Astrocyte of the cerebellum (primary cell): ENCODE measurements around the gene VASN.

Experiments
- DNase-seq: peaks from one replicate; pipeline ENCODE4 v3.0.0-alpha.2; 2011; ENCODE audit warnings: low read depth
- H3K4me3 ChIP-seq: 2 replicates; pipeline ENCODE4 v1.5.1; 2011; ENCODE audit warnings: mild to moderate bottlenecking, low read depth, low read length, moderate library complexity
- CTCF ChIP-seq: IDR thresholded peaks from 2 replicates; pipeline ENCODE4 v1.5.1; 2012; ENCODE audit warnings: low read length, low read depth, moderate library complexity, mild to moderate bottlenecking; ENCODE audit errors: missing control alignments
- in situ Hi-C: cut with HindIII; loops from 2 replicates; pipeline ENCODE4 v1.10.0; 2017; ENCODE audit warnings: low sequenced_read_pairs

Gene VASN

GRCh38 chr16:4371357-4372000 is at the start of gene VASN:
Gene VASN, plus strand, starts transcription at chr16:4371848. Its CDS starts 9,030 bp downstream, at chr16:4380878.
- peak within 1 kb of the TSS; percentile 71 for H3K4me3 ChIP-seq
- in situ Hi-C loops, result no loop called here
- TF ChIP-seq CTCF, result no peak
- DNase-seq, result peak; percentile 46

GRCh38 chr16:4322121-4323052 is 49.3 kb upstream of the VASN start:
- TF ChIP-seq CTCF, result no peak
- in situ Hi-C loops, result no loop called here
- DNase-seq, result no peak
- H3K4me3 ChIP-seq, result no peak overlapping the region

GRCh38 chr16:4323071-4323844 is 48.4 kb upstream of the VASN start:
- in situ Hi-C loops, result no loop called here
- DNase-seq, result no peak
- TF ChIP-seq CTCF, result no peak
- no peak overlapping the region for H3K4me3 ChIP-seq

- in situ Hi-C loops, result no loop called here
- TF ChIP-seq CTCF, result no peak
- no peak overlapping the region for H3K4me3 ChIP-seq
- DNase-seq, result no peak
Measured at GRCh38 chr16:4323845-4324488, 47.7 kb upstream of the VASN start.

- DNase-seq, result no peak
- no peak overlapping the region for H3K4me3 ChIP-seq
- in situ Hi-C loops, result no loop called here
- TF ChIP-seq CTCF, result no peak
Measured at GRCh38 chr16:4324492-4325252, 47.0 kb upstream of the VASN start.
